Mesenchymal stem cell (in vitro differentiated cells and primary cell): ENCODE data around the gene RGS7.
"Not testable (repeated sequence)": the region's sequence is repeated elsewhere in the genome, so short reads cannot be mapped to it uniquely, and the experiment has no call there.

Experiments
- DNase-seq: peaks from one replicate; pipeline ENCODE4 v3.0.0-alpha.2; 2013
- H2AFZ ChIP-seq: one replicate; pipeline ENCODE4 v1.6.1; 2013; ENCODE audit warnings: low read depth, mild to moderate bottlenecking, control low read depth, inconsistent platforms, low read length, moderate library complexity
- H2AK5ac ChIP-seq: 2 replicates; pipeline ENCODE4 v1.6.1; 2013; ENCODE audit warnings: low read length, moderate library complexity, mild to moderate bottlenecking, inconsistent platforms; ENCODE audit not compliant: severe bottlenecking
- H2BK120ac ChIP-seq: one replicate; pipeline ENCODE4 v1.6.1; 2013; ENCODE audit warnings: low read depth, mild to moderate bottlenecking, inconsistent platforms, low read length, moderate library complexity
- H2BK12ac ChIP-seq, 2 experiments: one replicate each; pipeline ENCODE4 v1.6.1; 2013; ENCODE audit warnings: inconsistent platforms in 2 of 2, low read length in 2 of 2, mild to moderate bottlenecking in 2 of 2, moderate library complexity in 2 of 2, control low read depth in 1 of 2
- H2BK15ac ChIP-seq: one replicate; pipeline ENCODE4 v1.6.1; 2013; ENCODE audit warnings: mild to moderate bottlenecking, low read depth, inconsistent platforms; ENCODE audit not compliant: poor library complexity, severe bottlenecking
- H2BK5ac ChIP-seq: 2 replicates; pipeline ENCODE4 v1.6.1; 2013; ENCODE audit warnings: low read depth, mild to moderate bottlenecking, low read length, control low read depth, inconsistent platforms; ENCODE audit not compliant: poor library complexity, severe bottlenecking
- H3K14ac ChIP-seq, 2 experiments: one replicate each; pipeline ENCODE4 v1.6.1; 2013; ENCODE audit warnings: inconsistent platforms in 2 of 2, low read length in 2 of 2, control low read depth in 1 of 2, mild to moderate bottlenecking in 1 of 2, moderate library complexity in 1 of 2
- H3K18ac ChIP-seq, 2 experiments: one replicate each; pipeline ENCODE4 v1.6.1; 2013; ENCODE audit warnings: inconsistent platforms in 2 of 2, low read length in 2 of 2, control low read depth in 1 of 2, low read depth in 1 of 2, mild to moderate bottlenecking in 1 of 2
- H3K23ac ChIP-seq, 2 experiments: one replicate each; pipeline ENCODE4 v1.6.1; 2013; ENCODE audit warnings: inconsistent platforms in 2 of 2, low read length in 2 of 2, mild to moderate bottlenecking in 2 of 2, moderate library complexity in 2 of 2, control low read depth in 1 of 2
- H3K27ac ChIP-seq: 2 replicates; pipeline ENCODE4 v1.5.1; 2013; ENCODE audit warnings: mild to moderate bottlenecking, moderate library complexity, low read length, control low read depth, inconsistent platforms; ENCODE audit not compliant: poor library complexity, severe bottlenecking
- H3K27me3 ChIP-seq, 2 experiments: 2 replicates each; pipeline versions ENCODE4 v1.6.1 to v1.7.0; 2013; ENCODE audit warnings: low read length in 2 of 2, mild to moderate bottlenecking in 2 of 2, moderate library complexity in 2 of 2, control low read depth in 1 of 2, inconsistent platforms in 1 of 2; ENCODE audit not compliant: control insufficient read depth in 1 of 2, insufficient read depth in 1 of 2
- H3K36me3 ChIP-seq, 2 experiments: 2 replicates each; pipeline versions ENCODE4 v1.6.1 to v1.7.0; 2013; ENCODE audit warnings: low read length in 2 of 2, control low read depth in 1 of 2, inconsistent platforms in 1 of 2, low read depth in 1 of 2, mild to moderate bottlenecking in 1 of 2; ENCODE audit not compliant: insufficient read depth in 2 of 2, control insufficient read depth in 1 of 2
- H3K4ac ChIP-seq, 2 experiments: one replicate each; pipeline ENCODE4 v1.6.1; 2013; ENCODE audit warnings: inconsistent platforms in 2 of 2, low read length in 2 of 2, mild to moderate bottlenecking in 2 of 2, moderate library complexity in 2 of 2, control low read depth in 1 of 2, low read depth in 1 of 2
- H3K4me1 ChIP-seq: 2 replicates; pipeline ENCODE4 v1.6.1; 2013; ENCODE audit warnings: low read depth, low read length, control low read depth; ENCODE audit not compliant: control insufficient read depth, insufficient read depth
- H3K4me2 ChIP-seq: 2 replicates; pipeline ENCODE4 v1.6.1; 2013; ENCODE audit warnings: low read length, mild to moderate bottlenecking, inconsistent platforms; ENCODE audit not compliant: poor library complexity, severe bottlenecking
- H3K4me3 ChIP-seq, 2 experiments: 2 replicates each; pipeline versions ENCODE4 v1.5.1 to v1.7.0; 2013; ENCODE audit warnings: low read length in 2 of 2, mild to moderate bottlenecking in 2 of 2, control low read depth in 1 of 2, low read depth in 1 of 2; ENCODE audit not compliant: insufficient read depth in 1 of 2
- H3K79me1 ChIP-seq: replicated peaks from 2 replicates; pipeline ENCODE4 v1.6.1; 2013; ENCODE audit warnings: mild to moderate bottlenecking, control low read depth, low read length, inconsistent platforms; ENCODE audit not compliant: poor library complexity, severe bottlenecking
- H3K9ac ChIP-seq: 2 replicates; pipeline ENCODE4 v1.7.0; 2013; ENCODE audit warnings: mild to moderate bottlenecking, low read length, moderate library complexity
- H3K9me3 ChIP-seq: 2 replicates; pipeline ENCODE4 v1.7.0; 2013; ENCODE audit warnings: mild to moderate bottlenecking, low read length; ENCODE audit not compliant: control insufficient read depth
- H4K8ac ChIP-seq: one replicate; pipeline ENCODE4 v1.6.1; 2013; ENCODE audit warnings: inconsistent platforms, mild to moderate bottlenecking, low read length, moderate library complexity
- H4K91ac ChIP-seq: one replicate; pipeline ENCODE4 v1.6.1; 2013; ENCODE audit warnings: mild to moderate bottlenecking, low read length, inconsistent platforms
- WGBS: methylation state at CpG from one replicate; pipeline ENCODE4 v1.1.7; 2013; ENCODE audit warnings: mixed read lengths; 5-methylcytosine and 5-hydroxymethylcytosine counted together

RGS7 gene

GRCh38 chr1:240739139-240739538 lies 617.9 kb downstream of the RGS7 start:
- Histone ChIP-seq H3K27me3 (no peaks in the 10 kb centered on the region), H3K4ac (no peak overlapping the region), H4K8ac (no peak overlapping the region), H3K9me3 (no peaks in the 10 kb centered on the region), H2AFZ (no peak overlapping the region), H3K36me3 (no peaks in the 10 kb centered on the region), H3K79me1 (no peaks in the 10 kb centered on the region), H3K9ac (no peak overlapping the region), H3K14ac (no peak overlapping the region), H2AK5ac (no peak overlapping the region), H2BK15ac (no peak overlapping the region), H2BK12ac (no peak overlapping the region), H4K91ac (no peak overlapping the region), H3K4me3 (no peak overlapping the region), H3K18ac (no peak overlapping the region), H3K23ac (no peak overlapping the region), H2BK120ac (no peak overlapping the region), H3K4me2 (no peak overlapping the region), H3K4me1 (no peaks in the 10 kb centered on the region), H2BK5ac (no peak overlapping the region), H3K27ac (no peak overlapping the region)
- DNase-seq, result peak; percentile 12

GRCh38 chr1:240737766-240738265 lies 619.2 kb downstream of the RGS7 start:
- H4K91ac ChIP-seq, result no peak overlapping the region
- H4K8ac ChIP-seq, result no peak overlapping the region
- no peaks in the 10 kb centered on the region for H3K27me3 ChIP-seq
- no peak overlapping the region for H3K4me2 ChIP-seq
- H3K23ac ChIP-seq, result no peak overlapping the region
- no peak overlapping the region for H2BK15ac ChIP-seq
- H3K14ac ChIP-seq, result no peak overlapping the region
- no peaks in the 10 kb centered on the region for H3K36me3 ChIP-seq
- no peak overlapping the region for H2AFZ ChIP-seq
- H3K79me1 ChIP-seq, result no peaks in the 10 kb centered on the region
- no peak overlapping the region for H2BK5ac ChIP-seq
- 82% methylated on average over 6 of the region's 6 CpGs for WGBS
- no peak overlapping the region for H2AK5ac ChIP-seq
- no peak overlapping the region for H2BK12ac ChIP-seq
- no peak overlapping the region for H2BK120ac ChIP-seq
- peak overlapping the region; percentile 40 for H3K9ac ChIP-seq
- no peak for DNase-seq
- no peaks in the 10 kb centered on the region for H3K4me1 ChIP-seq
- H3K9me3 ChIP-seq, result no peaks in the 10 kb centered on the region
- H3K18ac ChIP-seq, result no peak overlapping the region
- peak overlapping the region in 1 of 2 experiments; percentile 26 for H3K4me3 ChIP-seq
- no peak overlapping the region for H3K27ac ChIP-seq
- no peak overlapping the region for H3K4ac ChIP-seq

- Histone ChIP-seq H3K4me3 (peak overlapping the region in 1 of 2 experiments; percentile 26), H3K9ac (peak overlapping the region; percentile 40), H2BK120ac (no peak overlapping the region), H2BK15ac (no peak overlapping the region), H2BK12ac (no peak overlapping the region), H4K8ac (no peak overlapping the region), H3K23ac (no peak overlapping the region), H3K4me1 (no peaks in the 10 kb centered on the region), H3K14ac (no peak overlapping the region), H3K18ac (no peak overlapping the region), H3K36me3 (no peaks in the 10 kb centered on the region), H3K4ac (no peak overlapping the region), H3K79me1 (no peaks in the 10 kb centered on the region), H2AK5ac (no peak overlapping the region), H4K91ac (no peak overlapping the region), H3K27ac (no peak overlapping the region), H2AFZ (no peak overlapping the region), H2BK5ac (no peak overlapping the region), H3K9me3 (no peaks in the 10 kb centered on the region), H3K4me2 (no peak overlapping the region), H3K27me3 (no peaks in the 10 kb centered on the region)
- 80% methylated on average over 1 of the region's 4 CpGs for WGBS
- no peak for DNase-seq
Observed at GRCh38 chr1:240737298-240737697, 619.7 kb downstream of the RGS7 start.

DNA sequence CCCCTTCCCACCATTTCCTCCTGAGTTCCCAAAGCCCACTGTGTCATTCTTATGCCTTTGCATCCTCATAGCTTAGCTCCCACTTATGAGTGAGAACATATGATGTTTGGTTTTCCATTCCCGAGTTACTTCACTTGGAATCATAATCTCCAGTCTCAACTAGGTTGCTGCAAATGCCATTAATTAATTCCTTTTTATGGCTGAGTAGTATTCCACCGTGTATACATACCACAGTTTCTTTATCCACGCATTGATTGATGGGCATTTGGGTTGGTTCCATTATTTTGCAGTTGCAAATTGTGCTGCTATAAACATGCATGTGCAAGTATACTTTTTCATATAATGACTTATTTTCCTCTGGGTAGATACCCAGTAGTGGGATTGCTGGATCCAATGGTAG lies 622.3 kb downstream of the RGS7 start:
- 93% methylated on average over 3 of the region's 3 CpGs for WGBS
- not testable (repeated sequence) for H4K8ac ChIP-seq, H3K79me1 ChIP-seq, H3K18ac ChIP-seq, H2BK5ac ChIP-seq, DNase-seq, H2BK15ac ChIP-seq, H3K4ac ChIP-seq, H3K14ac ChIP-seq, H3K27ac ChIP-seq, H3K27me3 ChIP-seq, H3K23ac ChIP-seq, H3K4me1 ChIP-seq, H2BK120ac ChIP-seq, H2AK5ac ChIP-seq, H3K36me3 ChIP-seq, H3K9ac ChIP-seq, H3K9me3 ChIP-seq, H2BK12ac ChIP-seq, H3K4me3 ChIP-seq, H2AFZ ChIP-seq, H4K91ac ChIP-seq, H3K4me2 ChIP-seq
